DND-41 (cell line): ENCODE data around the gene BMP4.

Experiments used
- ATAC-seq: fragments of 200-7000 bp; cut with Tn5 transposase; 3 replicates; pipeline ENCODE4 v1.9.1; 2021; ENCODE audit warnings: low read depth; ENCODE audit not compliant: insufficient read depth
- DNase-seq: peaks from one replicate; pipeline ENCODE4 v3.0.0-alpha.2; 2020
- H2AFZ ChIP-seq: 2 replicates; pipeline ENCODE4 v1.6.0; 2012; ENCODE audit warnings: low read depth, low read length
- H3K27ac ChIP-seq: 2 replicates; pipeline ENCODE4 v1.5.1; 2012; ENCODE audit warnings: low read length, inconsistent platforms
- H3K27me3 ChIP-seq: fragments of 200-600 bp; sonication (generic); 2 replicates; pipeline ENCODE4 v1.6.0; 2012; ENCODE audit warnings: low read length, mild to moderate bottlenecking, inconsistent platforms; ENCODE audit not compliant: insufficient read depth, poor library complexity
- H3K36me3 ChIP-seq: 2 replicates; pipeline ENCODE4 v1.5.1; 2012; ENCODE audit warnings: low read length, inconsistent platforms; ENCODE audit not compliant: insufficient read depth
- H3K4me1 ChIP-seq: 2 replicates; pipeline ENCODE4 v1.5.1; 2012; ENCODE audit warnings: mild to moderate bottlenecking, low read length; ENCODE audit not compliant: insufficient read depth
- H3K4me2 ChIP-seq: 2 replicates; pipeline ENCODE4 v1.6.0; 2012; ENCODE audit warnings: mild to moderate bottlenecking, moderate library complexity, low read length, inconsistent platforms; ENCODE audit not compliant: insufficient read depth
- H3K4me3 ChIP-seq, 2 experiments: fragments of 200-600 bp in 1 of 2; shearing (Covaris generic) in 1 of 2; 2 replicates each; pipeline ENCODE4 v1.5.1; 2012 to 2016; ENCODE audit warnings: inconsistent platforms in 2 of 2, low read length in 2 of 2, mild to moderate bottlenecking in 2 of 2, low read depth in 1 of 2, moderate library complexity in 1 of 2
- H3K79me2 ChIP-seq: 2 replicates; pipeline ENCODE4 v1.6.0; 2012; ENCODE audit warnings: low read length, inconsistent platforms; ENCODE audit not compliant: insufficient read depth
- H3K9ac ChIP-seq: 2 replicates; pipeline ENCODE4 v1.6.0; 2012; ENCODE audit warnings: low read depth, mild to moderate bottlenecking, inconsistent platforms, low read length, moderate library complexity
- H3K9me3 ChIP-seq: 2 replicates; pipeline ENCODE4 v1.5.1; 2012; ENCODE audit warnings: low read length, moderate library complexity, mild to moderate bottlenecking, inconsistent platforms; ENCODE audit not compliant: insufficient read depth, severe bottlenecking
- H4K20me1 ChIP-seq: 2 replicates; pipeline ENCODE4 v1.6.0; 2012; ENCODE audit warnings: low read length; ENCODE audit not compliant: insufficient read depth
- CTCF ChIP-seq: IDR thresholded peaks from 2 replicates; pipeline ENCODE4 v1.5.1; 2012; ENCODE audit warnings: borderline replicate concordance, low read length, moderate library complexity, mild to moderate bottlenecking; ENCODE audit not compliant: poor library complexity, severe bottlenecking; ENCODE audit errors: extremely low read depth
- EZH2 ChIP-seq: IDR thresholded peaks from 3 replicates; pipeline ENCODE4 v1.6.1; 2012; ENCODE audit warnings: borderline replicate concordance, low read depth, mild to moderate bottlenecking, moderate library complexity, low read length, inconsistent platforms; ENCODE audit not compliant: severe bottlenecking

The BMP4 gene

DNA sequence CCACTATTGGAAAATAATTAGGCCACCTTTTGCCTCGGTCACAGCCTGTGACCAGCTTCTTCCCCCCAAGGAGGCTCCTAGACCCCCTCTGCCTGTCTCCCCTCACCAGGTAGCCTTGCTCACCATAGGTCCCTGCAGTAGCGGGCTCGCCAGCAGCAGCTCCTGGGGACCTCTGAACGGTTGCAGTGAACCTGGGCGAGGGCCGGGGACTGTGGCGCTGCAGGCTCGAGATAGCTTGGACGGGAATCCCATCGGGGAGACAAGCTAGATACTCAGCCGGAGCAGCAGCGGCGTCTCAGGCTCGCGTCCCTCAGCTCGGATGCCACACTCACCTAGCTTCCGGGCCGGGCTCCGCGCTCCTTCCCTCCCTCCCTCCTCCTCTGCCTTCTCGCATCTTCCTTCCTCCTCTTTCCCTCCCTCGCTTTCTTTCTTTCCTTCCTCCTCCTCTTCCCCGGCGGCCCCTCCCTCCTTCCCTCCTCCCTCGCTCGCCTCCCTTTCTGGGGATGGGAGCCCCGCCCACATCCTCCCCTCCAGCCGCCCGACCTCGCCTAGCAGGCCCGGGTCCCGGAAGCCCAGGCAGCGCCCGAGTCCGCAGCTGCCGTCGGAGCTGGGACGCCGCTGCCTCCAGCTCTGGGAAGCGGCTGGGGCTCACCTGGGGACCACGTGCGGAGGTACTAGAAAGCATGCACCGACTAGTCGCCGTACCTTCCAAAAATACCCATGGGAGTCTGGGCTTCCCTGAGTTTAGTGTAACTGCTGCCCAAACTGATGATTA is at the start of gene BMP4:
Gene BMP4 (minus strand): TSS at position 399 of the 775 bp plus-strand sequence. CDS start 4,603 bp downstream, outside the sequence.
- no peak within 1 kb of the TSS for H3K27ac ChIP-seq
- no peaks in the 10 kb centered on the region for H3K79me2 ChIP-seq
- peaks cover 11% of the 10 kb centered on the region for H3K9me3 ChIP-seq
- TF ChIP-seq EZH2 (no peak), CTCF (no peak)
- no peaks in the 10 kb centered on the region for H4K20me1 ChIP-seq
- ATAC-seq (no peak), DNase-seq (no peak)
- H3K27me3 ChIP-seq, result no peaks in the 10 kb centered on the region
- H3K4me1 ChIP-seq, result peaks cover 15% of the 10 kb centered on the region
- H3K4me3 ChIP-seq, result no peak within 1 kb of the TSS
- no peak within 1 kb of the TSS for H3K9ac ChIP-seq
- H3K36me3 ChIP-seq, result no peaks in the 10 kb centered on the region
- H3K4me2 ChIP-seq, result no peak within 1 kb of the TSS
- H2AFZ ChIP-seq, result 0 out of 2 replicates have a peak within 1 kb of the TSS, but pooled peaks have one; percentile 13

GRCh38 chr14:54003064-54003463 is 46.4 kb upstream of the BMP4 start:
- TF ChIP-seq EZH2, result no peak
- no peak for TF ChIP-seq CTCF
- no peaks in the 10 kb centered on the region for H3K36me3 ChIP-seq
- no peaks in the 10 kb centered on the region for H3K4me1 ChIP-seq
- no peak overlapping the region for H3K4me3 ChIP-seq
- H3K4me2 ChIP-seq, result no peak overlapping the region
- H4K20me1 ChIP-seq, result no peaks in the 10 kb centered on the region
- H3K9me3 ChIP-seq, result no peaks in the 10 kb centered on the region
- H3K27ac ChIP-seq, result no peak overlapping the region
- ATAC-seq, result no peak
- H3K79me2 ChIP-seq, result no peaks in the 10 kb centered on the region
- no peaks in the 10 kb centered on the region for H3K27me3 ChIP-seq
- no peak overlapping the region for H2AFZ ChIP-seq
- no peak overlapping the region for H3K9ac ChIP-seq
- DNase-seq, result no peak

GRCh38 chr14:54002653-54003052 is 46.0 kb upstream of the BMP4 start:
- Histone ChIP-seq H4K20me1 (no peaks in the 10 kb centered on the region), H3K36me3 (no peaks in the 10 kb centered on the region), H3K4me2 (no peak overlapping the region), H2AFZ (no peak overlapping the region), H3K79me2 (no peaks in the 10 kb centered on the region), H3K9ac (no peak overlapping the region), H3K4me3 (no peak overlapping the region), H3K27ac (no peak overlapping the region), H3K27me3 (no peaks in the 10 kb centered on the region), H3K9me3 (no peaks in the 10 kb centered on the region), H3K4me1 (no peaks in the 10 kb centered on the region)
- DNase-seq, result no peak
- no peak for ATAC-seq
- no peak for TF ChIP-seq CTCF
- no peak for TF ChIP-seq EZH2
